Measurements from ENCODE around the gene PREB. TPM values are rescaled to one million over a fixed set of nuclear protein-coding genes. Genes with fewer than 3 reads are reported as not detected.

The PREB gene, protein sequence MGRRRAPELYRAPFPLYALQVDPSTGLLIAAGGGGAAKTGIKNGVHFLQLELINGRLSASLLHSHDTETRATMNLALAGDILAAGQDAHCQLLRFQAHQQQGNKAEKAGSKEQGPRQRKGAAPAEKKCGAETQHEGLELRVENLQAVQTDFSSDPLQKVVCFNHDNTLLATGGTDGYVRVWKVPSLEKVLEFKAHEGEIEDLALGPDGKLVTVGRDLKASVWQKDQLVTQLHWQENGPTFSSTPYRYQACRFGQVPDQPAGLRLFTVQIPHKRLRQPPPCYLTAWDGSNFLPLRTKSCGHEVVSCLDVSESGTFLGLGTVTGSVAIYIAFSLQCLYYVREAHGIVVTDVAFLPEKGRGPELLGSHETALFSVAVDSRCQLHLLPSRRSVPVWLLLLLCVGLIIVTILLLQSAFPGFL
- total RNA-seq = 10 to 100 TPM; 50.5 to 53.5 TPM
- polyA plus RNA-seq (2013, experiment 1 of 2) = 44.1 TPM
- 40.4 TPM for polyA plus RNA-seq (2013, experiment 2 of 2)
- long read RNA-seq, experiment 1, transcript PREB-201 (9 exons, 2,166 nt) = major isoform, 9 of 20 reads
- long read RNA-seq, experiment 1, partial matches to known transcripts = 1 of 20 reads
- long read RNA-seq, experiment 1, other reads (novel, unspliced or antisense) = 10 of 20 reads
- long read RNA-seq, experiment 2, transcript PREB-201 (9 exons, 2,166 nt) = major isoform, 137 of 167 reads
- long read RNA-seq, experiment 2, partial matches to known transcripts = 12 of 167 reads
- long read RNA-seq, experiment 2, other reads (novel, unspliced or antisense) = 18 of 167 reads
- long read RNA-seq, experiment 3, transcript PREB-201 (9 exons, 2,166 nt) = major isoform, 371 of 484 reads
- long read RNA-seq, experiment 3, partial matches to known transcripts = 25 of 484 reads
- long read RNA-seq, experiment 3, other reads (novel, unspliced or antisense) = 83 of 484 reads
- long read RNA-seq, experiment 4, partial matches to known transcripts = 2 of 4 reads
- long read RNA-seq, experiment 4, other reads (novel, unspliced or antisense) = 2 of 4 reads

DNA sequence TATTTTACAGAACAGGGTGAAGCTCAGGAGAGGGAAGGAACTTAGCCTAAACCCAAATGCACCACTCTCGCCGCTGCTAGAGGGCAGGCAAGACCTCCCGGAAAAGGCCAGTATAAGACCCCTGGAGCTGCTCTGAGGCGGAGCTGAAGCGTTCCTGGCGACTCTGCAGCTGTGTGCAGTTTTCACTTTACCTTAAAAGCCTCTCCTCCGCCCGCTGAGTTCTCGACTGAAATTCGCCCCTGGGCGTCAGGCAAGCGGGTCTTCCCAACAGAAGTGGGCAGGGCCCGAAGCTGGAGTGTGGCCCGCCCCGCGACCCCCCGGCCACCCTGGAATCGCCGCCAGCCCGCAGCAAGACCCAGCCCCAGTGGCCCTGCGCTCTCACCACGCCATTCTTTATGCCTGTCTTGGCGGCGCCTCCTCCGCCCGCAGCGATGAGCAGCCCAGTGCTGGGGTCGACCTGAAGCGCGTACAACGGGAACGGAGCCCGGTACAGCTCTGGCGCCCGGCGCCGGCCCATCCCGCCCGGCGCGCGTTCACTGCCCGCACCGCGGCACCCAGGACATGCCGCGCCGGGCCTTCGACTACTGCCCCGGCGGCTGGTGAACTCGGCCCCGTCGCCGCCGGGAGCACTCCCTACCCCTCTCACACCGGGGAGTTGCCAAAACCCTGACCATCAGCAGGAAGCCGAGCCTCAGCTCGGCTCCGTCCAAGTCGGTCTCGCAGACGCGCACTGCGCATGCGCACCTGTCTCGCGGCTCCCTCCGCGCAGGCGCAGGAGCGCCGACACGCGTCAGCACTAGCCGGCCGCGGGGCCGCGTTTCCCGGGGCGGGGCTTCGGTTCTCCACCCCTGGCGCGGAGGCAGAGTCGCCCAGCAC lies at the start of gene PREB:
PREB (minus strand) TSS at position 732 of the 876 bp plus-strand sequence; CDS start at position 517, 215 bp downstream.
- H3K4me1 ChIP-seq (ENCODE audit: control insufficient read depth, insufficient read depth, low read length) = no peaks in the 10 kb centered on the region
- 0% methylated on average over 39 to 86 of the region's 86 CpGs for WGBS, 2 experiments (ENCODE audit: insufficient coverage in 1 of 2, insufficient read length in 1 of 2)
- Mint-ChIP-seq H3K27me3 (ENCODE audit: insufficient read depth) (peaks cover 9% of the 10 kb centered on the region), H3K4me3 (peak within 1 kb of the TSS; percentile 84), H3K27ac (peak within 1 kb of the TSS; percentile 92), H3K36me3 (ENCODE audit: low read depth) (peaks cover 27% of the 10 kb centered on the region), H3K9me3 (no peaks in the 10 kb centered on the region), H3K4me1 (peaks cover 10% of the 10 kb centered on the region)
- H3K9ac ChIP-seq (ENCODE audit: extremely low read depth, low read length, poor library complexity, severe bottlenecking) = peak within 1 kb of the TSS; percentile 80
- TF ChIP-seq, protein P1, sequence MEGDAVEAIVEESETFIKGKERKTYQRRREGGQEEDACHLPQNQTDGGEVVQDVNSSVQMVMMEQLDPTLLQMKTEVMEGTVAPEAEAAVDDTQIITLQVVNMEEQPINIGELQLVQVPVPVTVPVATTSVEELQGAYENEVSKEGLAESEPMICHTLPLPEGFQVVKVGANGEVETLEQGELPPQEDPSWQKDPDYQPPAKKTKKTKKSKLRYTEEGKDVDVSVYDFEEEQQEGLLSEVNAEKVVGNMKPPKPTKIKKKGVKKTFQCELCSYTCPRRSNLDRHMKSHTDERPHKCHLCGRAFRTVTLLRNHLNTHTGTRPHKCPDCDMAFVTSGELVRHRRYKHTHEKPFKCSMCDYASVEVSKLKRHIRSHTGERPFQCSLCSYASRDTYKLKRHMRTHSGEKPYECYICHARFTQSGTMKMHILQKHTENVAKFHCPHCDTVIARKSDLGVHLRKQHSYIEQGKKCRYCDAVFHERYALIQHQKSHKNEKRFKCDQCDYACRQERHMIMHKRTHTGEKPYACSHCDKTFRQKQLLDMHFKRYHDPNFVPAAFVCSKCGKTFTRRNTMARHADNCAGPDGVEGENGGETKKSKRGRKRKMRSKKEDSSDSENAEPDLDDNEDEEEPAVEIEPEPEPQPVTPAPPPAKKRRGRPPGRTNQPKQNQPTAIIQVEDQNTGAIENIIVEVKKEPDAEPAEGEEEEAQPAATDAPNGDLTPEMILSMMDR (conservative IDR thresholded peaks at IDR 0.05) = peak; percentile 75
- peak within 1 kb of the TSS; percentile 49 for H3K27ac ChIP-seq (ENCODE audit: low read depth, low read length)
- H3K4me3 ChIP-seq (ENCODE audit: low read length) = peak within 1 kb of the TSS; percentile 90
- no peaks in the 10 kb centered on the region for H3K9me3 ChIP-seq (ENCODE audit: control insufficient read depth, low read length)
- peak; percentile 99 for DNase-seq
- peaks cover 30% of the 10 kb centered on the region for H3K36me3 ChIP-seq (ENCODE audit: control insufficient read depth, insufficient read depth, low read length)
- H3K27me3 ChIP-seq (ENCODE audit: control insufficient read depth, insufficient read depth, low read length, poor library complexity, severe bottlenecking) = no peaks in the 10 kb centered on the region

GRCh38 chr2:27184115-27184514 lies 49.7 kb upstream of the PREB start:
- H3K4me1 Mint-ChIP-seq = peaks cover 2% of the 10 kb centered on the region
- no peaks in the 10 kb centered on the region for H3K9me3 Mint-ChIP-seq
- Histone ChIP-seq H3K27me3 (ENCODE audit: control insufficient read depth, insufficient read depth, low read length, poor library complexity, severe bottlenecking) (no peaks in the 10 kb centered on the region), H3K27ac (ENCODE audit: low read depth, low read length) (no peak overlapping the region), H3K9ac (ENCODE audit: extremely low read depth, low read length, poor library complexity, severe bottlenecking) (no peak overlapping the region), H3K4me3 (ENCODE audit: low read length) (no peak overlapping the region), H3K36me3 (ENCODE audit: control insufficient read depth, insufficient read depth, low read length) (no peaks in the 10 kb centered on the region), H3K9me3 (ENCODE audit: control insufficient read depth, low read length) (no peaks in the 10 kb centered on the region), H3K4me1 (ENCODE audit: control insufficient read depth, insufficient read depth, low read length) (no peaks in the 10 kb centered on the region)
- WGBS, 2 experiments (ENCODE audit: insufficient coverage in 1 of 2, insufficient read length in 1 of 2) = 88 to 95% methylated on average over 2 to 4 of the region's 4 CpGs
- H3K27me3 Mint-ChIP-seq (ENCODE audit: insufficient read depth) = peaks cover 9% of the 10 kb centered on the region
- H3K27ac Mint-ChIP-seq = no peak overlapping the region
- H3K36me3 Mint-ChIP-seq (ENCODE audit: low read depth) = no peaks in the 10 kb centered on the region
- TF ChIP-seq, protein P1 (conservative IDR thresholded peaks at IDR 0.05) = no peak
- no peak for DNase-seq
- no peak overlapping the region for H3K4me3 Mint-ChIP-seq
